Stomach (tissue), 9 donors: Measurements from ENCODE around the gene RAP1B. TPM values are rescaled to one million over a fixed set of nuclear protein-coding genes. Genes with fewer than 3 reads are reported as not detected.

Experiments
- DNase-seq, 2 donors: peaks; one replicate each; pipeline versions ENCODE4 v3.0.0 to v3.0.0-alpha.2; 2013 to 2019
- H3K27ac ChIP-seq, 5 donors: fragments of 200-600 bp in 4 of 5; sonication (generic) in 4 of 5; one replicate each; pipeline ENCODE4 v1.5.1; 2013 to 2019; ENCODE audit warnings: mild to moderate bottlenecking in 1 of 5, moderate library complexity in 1 of 5
- H3K27me3 ChIP-seq, 3 donors: fragments of 200-600 bp; sonication (generic); one replicate each; pipeline ENCODE4 v1.5.1; 2017 to 2019; ENCODE audit warnings: mixed run types in 1 of 3
- H3K36me3 ChIP-seq, 4 donors: fragments of 200-600 bp; sonication (generic); 1 replicate in 3 of 4; 2 replicates in 1 of 4; pipeline ENCODE4 v1.5.1; 2016 to 2019
- H3K4me1 ChIP-seq, 4 donors: fragments of 200-600 bp; sonication (generic); one replicate each; pipeline ENCODE4 v1.5.1; 2016 to 2019
- H3K4me3 ChIP-seq, 4 donors: fragments of 200-600 bp; sonication (generic) in 3 of 4; one replicate each; pipeline ENCODE4 v1.5.1; 2016 to 2019; ENCODE audit warnings: mild to moderate bottlenecking in 1 of 4
- H3K9me3 ChIP-seq, 4 donors: fragments of 200-600 bp; sonication (generic); one replicate each; pipeline ENCODE4 v1.5.1; 2016 to 2019
- CTCF ChIP-seq, 7 experiments: fragments of 450-650 bp in 4 of 7; fragments of 200-600 bp in 3 of 7; sonication (generic) in 3 of 7; IDR thresholded peaks; one replicate each; pipeline ENCODE4 v1.5.1; 2016 to 2019; ENCODE audit warnings: antibody characterized with exemption in 7 of 7, control low read depth in 2 of 7, mild to moderate bottlenecking in 1 of 7
- EP300 ChIP-seq: sonication (generic); formaldehyde crosslinking; IDR thresholded peaks from one replicate; pipeline ENCODE4 v1.6.1; 2017; ENCODE audit warnings: antibody characterized with exemption
- POLR2A ChIP-seq, 4 donors: fragments of 450-650 bp; IDR thresholded peaks; one replicate each; pipeline ENCODE4 v1.6.1; 2016; ENCODE audit warnings: antibody characterized with exemption in 4 of 4, control low read depth in 2 of 4, mild to moderate bottlenecking in 1 of 4, moderate library complexity in 1 of 4
- POLR2AphosphoS5 ChIP-seq, 3 donors: sonication (generic); formaldehyde crosslinking; IDR thresholded peaks; one replicate each; pipeline ENCODE4 v1.6.1; 2016; ENCODE audit warnings: antibody characterized with exemption in 3 of 3
- WGBS, 5 donors: extraction: QIAGEN DNeasy Blood & Tissue Kit in 3 of 5; methylation state at CpG; one replicate each; pipeline versions ENCODE4 v1.1.5 to v1.1.7; 2013 to 2018; 5-methylcytosine and 5-hydroxymethylcytosine counted together
- intact Hi-C: fragments of 100-400 bp; cut with DNase I; formaldehyde crosslinking; loops from one replicate; pipeline ENCODE4 v1.15.1; 2023; ENCODE audit warnings: low total_unique reads
- polyA plus RNA-seq, 3 donors: library from polyadenylated mRNA; stranded (reverse); fragments of 200-250 nt; gene quantifications; one replicate each; pipeline ENCODE4 v1.2.3, GENCODE V29; 2013
- total RNA-seq, 5 donors: library from RNA; depleted of rRNA; stranded (reverse); fragments of >200 nt; gene quantifications; one replicate each; pipeline versions ENCODE4 v1.1.0 to v1.2.3, GENCODE V29; 2014 to 2016
- donor health status: healthy with polysubstance abuse.
- donor health status: Bipolar disorder and iron deficiency.
- donor health status: healthy.

The RAP1B gene
- total and polyA plus RNA-seq, 8 donors, result 56.3 to 315 (median 102) TPM

DNA sequence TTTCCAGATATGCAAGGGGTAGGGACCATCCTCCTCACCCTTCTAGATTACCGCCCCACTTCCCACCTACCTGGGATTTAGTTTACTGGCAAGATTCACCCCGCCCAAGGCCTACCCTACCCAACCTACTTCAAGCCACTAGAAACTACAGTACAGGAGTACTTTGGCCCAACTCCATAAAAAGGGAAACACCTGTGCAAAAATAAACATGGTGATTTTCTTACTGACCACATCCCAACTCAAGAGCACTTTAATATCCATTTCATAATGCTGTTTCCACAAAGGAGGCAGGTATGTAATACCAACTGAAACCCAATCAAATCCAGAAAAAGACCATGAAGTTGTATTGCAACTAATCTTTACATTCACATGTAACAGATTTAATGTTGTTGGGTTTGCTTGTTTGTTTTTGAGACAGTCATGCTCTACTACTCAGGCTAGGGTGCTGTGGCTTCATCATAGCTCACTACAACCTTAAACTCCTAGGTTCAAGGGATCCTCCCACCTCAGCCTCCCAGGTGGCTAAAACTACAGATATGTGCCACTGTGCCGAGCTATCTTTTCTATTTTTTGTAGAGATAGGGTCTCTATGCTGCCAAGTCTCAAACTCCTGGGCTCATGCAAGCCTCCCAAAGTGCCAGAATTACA lies 41.7 kb upstream of the RAP1B start:
- peaks cover 0 to 12% (median 5%) of the 10 kb centered on the region in 4 donors for H3K4me1 ChIP-seq
- no peaks in the 10 kb centered on the region for H3K9me3 ChIP-seq
- no peaks in the 10 kb centered on the region for H3K27me3 ChIP-seq
- 76 to 90% (median 86%) methylated on average over 3 of the region's 3 CpGs for WGBS, 5 donors
- no peaks in the 10 kb centered on the region for H3K36me3 ChIP-seq
- DNase-seq, result peak in 1 of 2 donors; percentile 6
- H3K27ac ChIP-seq, result no peak overlapping the region
- intact Hi-C loops, result no loop called here
- H3K4me3 ChIP-seq, result no peak overlapping the region
- no peak for TF ChIP-seq POLR2AphosphoS5 (IDR thresholded peaks at IDR 0.05)
- no peak for TF ChIP-seq EP300
- no peak for TF ChIP-seq CTCF (IDR thresholded peaks at IDR 0.05)
- TF ChIP-seq POLR2A (IDR thresholded peaks at IDR 0.05), result no peak

GRCh38 chr12:68572661-68573060 lies 38.0 kb upstream of the RAP1B start:
- DNase-seq, result no peak
- Histone ChIP-seq H3K9me3 (no peaks in the 10 kb centered on the region), H3K4me3 (no peak overlapping the region), H3K27ac (no peak overlapping the region), H3K27me3 (no peaks in the 10 kb centered on the region), H3K36me3 (no peaks in the 10 kb centered on the region), H3K4me1 (no peaks in the 10 kb centered on the region)
- 71 to 83% (median 75%) methylated on average over 2 of the region's 2 CpGs for WGBS, 5 donors
- no peak for TF ChIP-seq EP300
- TF ChIP-seq CTCF (IDR thresholded peaks at IDR 0.05), result no peak
- no peak for TF ChIP-seq POLR2AphosphoS5 (IDR thresholded peaks at IDR 0.05)
- TF ChIP-seq POLR2A (IDR thresholded peaks at IDR 0.05), result no peak
- intact Hi-C loops, result no loop called here

- no peak overlapping the region for H3K27ac ChIP-seq
- no peak for DNase-seq
- WGBS, 5 donors, result 94 to 100% (median 95%) methylated on average over 1 of the region's 1 CpG
- no peaks in the 10 kb centered on the region for H3K27me3 ChIP-seq
- H3K36me3 ChIP-seq, result no peaks in the 10 kb centered on the region
- H3K4me1 ChIP-seq, result no peaks in the 10 kb centered on the region
- no peak for TF ChIP-seq POLR2AphosphoS5 (IDR thresholded peaks at IDR 0.05)
- H3K4me3 ChIP-seq, result no peak overlapping the region
- intact Hi-C loops, result no loop called here
- H3K9me3 ChIP-seq, result no peaks in the 10 kb centered on the region
Measured at GRCh38 chr12:68573406-68573805, 37.3 kb upstream of the RAP1B start.

GRCh38 chr12:68577949-68578348 lies 32.8 kb upstream of the RAP1B start:
- Histone ChIP-seq H3K27ac (no peak overlapping the region), H3K27me3 (no peaks in the 10 kb centered on the region), H3K9me3 (no peaks in the 10 kb centered on the region), H3K36me3 (no peaks in the 10 kb centered on the region), H3K4me3 (no peak overlapping the region), H3K4me1 (no peaks in the 10 kb centered on the region)
- no peak for DNase-seq
- intact Hi-C loops, result no loop called here
- TF ChIP-seq CTCF (IDR thresholded peaks at IDR 0.05) (no peak), EP300 (no peak), POLR2A (IDR thresholded peaks at IDR 0.05) (no peak), POLR2AphosphoS5 (IDR thresholded peaks at IDR 0.05) (no peak)
- 65 to 89% (median 74%) methylated on average over 1 of the region's 1 CpG for WGBS, 5 donors

DNA sequence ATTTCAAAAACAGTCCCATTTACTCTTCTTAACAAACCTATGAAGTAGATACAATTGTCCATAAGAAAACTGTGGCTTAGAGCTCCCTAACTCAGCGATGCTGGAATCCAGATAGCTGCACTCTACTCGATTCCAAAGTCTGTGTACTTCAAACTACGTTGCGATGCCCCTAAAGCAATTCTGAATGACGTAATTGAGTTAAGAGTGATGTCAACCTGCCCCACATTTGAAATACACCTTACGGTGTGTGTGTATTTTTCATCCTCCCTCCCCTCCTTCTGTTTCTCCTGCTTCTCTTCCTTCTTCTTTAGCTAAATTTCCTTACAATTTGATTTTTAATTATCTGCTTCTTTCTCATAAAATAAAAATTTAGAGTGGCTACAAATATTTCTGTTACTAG lies 31.9 kb upstream of the RAP1B start:
- no peak overlapping the region for H3K27ac ChIP-seq
- no peaks in the 10 kb centered on the region for H3K36me3 ChIP-seq
- no peaks in the 10 kb centered on the region for H3K27me3 ChIP-seq
- WGBS, 5 donors, result 85 to 90% (median 88%) methylated on average over 6 of the region's 6 CpGs
- no peak overlapping the region for H3K4me3 ChIP-seq
- H3K4me1 ChIP-seq, result no peaks in the 10 kb centered on the region
- no peak for DNase-seq
- intact Hi-C loops, result no loop called here
- H3K9me3 ChIP-seq, result no peaks in the 10 kb centered on the region
- no peak for TF ChIP-seq POLR2AphosphoS5 (IDR thresholded peaks at IDR 0.05)
